Glutamatergic neuron (in vitro differentiated cells): ENCODE results near the gene ATP10B. TPM values are rescaled to one million over a fixed set of nuclear protein-coding genes. Genes with fewer than 3 reads are reported as not detected.

ENCODE experiments used
- DNase-seq: peaks from one replicate; pipeline ENCODE4 v3.0.0; 2022
- H3K27ac Mint-ChIP-seq: one replicate; pipeline ENCODE4 v1.8.0; 2020; ENCODE audit warnings: mild to moderate bottlenecking, mixed read lengths, inconsistent platforms; ENCODE audit not compliant: unreplicated experiment
- H3K27me3 Mint-ChIP-seq: one replicate; pipeline ENCODE4 v1.8.0; 2020; ENCODE audit warnings: mild to moderate bottlenecking, moderate library complexity, mixed read lengths, inconsistent platforms; ENCODE audit not compliant: unreplicated experiment
- H3K36me3 Mint-ChIP-seq: one replicate; pipeline ENCODE4 v1.8.0; 2020; ENCODE audit warnings: mild to moderate bottlenecking, mixed read lengths, inconsistent platforms; ENCODE audit not compliant: unreplicated experiment
- H3K4me1 Mint-ChIP-seq: one replicate; pipeline ENCODE4 v1.8.0; 2020; ENCODE audit warnings: mild to moderate bottlenecking, low read depth, mixed read lengths, inconsistent platforms; ENCODE audit not compliant: unreplicated experiment
- H3K4me3 Mint-ChIP-seq: one replicate; pipeline ENCODE4 v1.8.0; 2020; ENCODE audit warnings: mild to moderate bottlenecking, mixed read lengths, inconsistent platforms; ENCODE audit not compliant: unreplicated experiment
- H3K9me3 Mint-ChIP-seq: one replicate; pipeline ENCODE4 v1.8.0; 2020; ENCODE audit warnings: mild to moderate bottlenecking, moderate library complexity, mixed read lengths, inconsistent platforms; ENCODE audit not compliant: unreplicated experiment
- CTCF ChIP-seq: fragments of 200-600 bp; sonication (generic); IDR thresholded peaks from one replicate; pipeline ENCODE4 v1.5.0; 2021; ENCODE audit not compliant: partially characterized antibody, unreplicated experiment
- total RNA-seq: library from RNA; stranded (reverse); fragmentation: NEBNext Ultra II Directional; extraction: Animal tissue kit (Norgen Biotek cat#: 25700); gene quantifications from one replicate; pipeline ENCODE4 v1.2.1, GENCODE V29; 2021; ENCODE audit not compliant: unreplicated experiment

Gene ATP10B
- total RNA-seq, 1 donor from 2014 or later, result not detected

DNA sequence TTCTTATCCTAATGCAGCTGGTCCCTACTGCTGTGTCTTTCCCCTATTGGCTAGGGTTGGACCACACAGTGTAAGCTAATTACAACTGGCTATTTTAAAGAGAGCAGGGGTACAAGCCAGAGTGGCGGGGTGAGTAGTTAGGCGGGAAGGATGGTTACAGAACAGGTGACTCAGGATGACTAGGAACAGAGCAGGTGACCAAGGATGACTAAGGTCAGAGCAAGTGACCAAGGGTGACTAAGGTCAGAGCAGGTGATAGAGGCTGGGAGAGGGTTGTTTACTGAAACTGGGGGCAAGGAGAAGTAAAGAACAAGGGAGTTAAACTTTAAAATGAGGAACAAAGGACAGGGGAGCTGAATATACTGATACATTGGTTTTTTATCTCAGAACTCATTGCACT lies 304.9 kb downstream of the ATP10B start:
- Mint-ChIP-seq H3K4me1 (no peaks in the 10 kb centered on the region), H3K36me3 (no peaks in the 10 kb centered on the region), H3K27me3 (no peaks in the 10 kb centered on the region), H3K9me3 (no peaks in the 10 kb centered on the region), H3K27ac (no peak overlapping the region), H3K4me3 (no peak overlapping the region)
- DNase-seq, result no peak
- no peak for TF ChIP-seq CTCF

DNA sequence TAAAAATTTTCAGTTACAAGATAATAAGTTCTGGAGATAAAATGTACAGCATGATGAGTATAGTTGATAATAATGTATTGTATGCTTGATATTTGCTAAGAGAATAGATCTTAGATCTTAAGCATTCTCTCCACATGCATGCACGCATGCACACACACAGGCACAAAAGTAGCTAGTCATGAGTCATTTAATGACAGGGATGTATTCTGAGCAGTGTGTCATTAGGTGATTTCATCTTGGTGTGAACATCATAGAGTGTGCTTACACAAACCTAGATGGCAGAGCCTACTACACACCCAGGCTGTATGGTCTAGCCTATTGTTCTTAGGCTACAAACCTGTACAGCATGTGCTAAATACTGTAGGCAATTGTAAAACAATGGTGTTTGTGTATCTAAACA lies 306.2 kb downstream of the ATP10B start:
- Mint-ChIP-seq H3K36me3 (no peaks in the 10 kb centered on the region), H3K4me1 (no peaks in the 10 kb centered on the region), H3K27me3 (no peaks in the 10 kb centered on the region), H3K9me3 (no peaks in the 10 kb centered on the region), H3K4me3 (no peak overlapping the region), H3K27ac (no peak overlapping the region)
- DNase-seq, result no peak
- no peak for TF ChIP-seq CTCF

- Mint-ChIP-seq H3K4me3 (no peak overlapping the region), H3K36me3 (no peaks in the 10 kb centered on the region), H3K27ac (no peak overlapping the region), H3K9me3 (no peaks in the 10 kb centered on the region), H3K4me1 (no peaks in the 10 kb centered on the region), H3K27me3 (no peaks in the 10 kb centered on the region)
- DNase-seq, result no peak
- TF ChIP-seq CTCF, result no peak
Measured at GRCh38 chr5:160543395-160543794, 308.6 kb downstream of the ATP10B start.

DNA sequence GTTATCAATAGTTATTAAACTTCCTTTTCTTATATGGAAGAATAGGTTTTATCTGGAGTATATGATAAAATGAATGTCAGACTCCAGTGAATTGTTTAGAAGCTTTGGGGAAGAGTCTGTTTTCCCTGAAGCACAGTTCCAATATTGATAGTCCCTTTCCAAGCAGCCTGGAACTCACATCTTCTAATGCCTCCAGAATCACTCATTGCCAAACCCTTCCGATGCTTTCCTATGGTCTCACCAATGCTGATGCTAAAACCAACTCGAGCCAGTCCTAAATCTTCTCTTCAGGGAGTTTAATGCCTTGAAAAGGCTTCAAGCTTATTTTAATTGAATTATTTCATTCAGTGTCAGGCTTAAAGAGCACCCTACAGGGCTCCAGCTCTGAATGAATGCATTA lies 309.2 kb downstream of the ATP10B start:
- H3K4me3 Mint-ChIP-seq, result no peak overlapping the region
- TF ChIP-seq CTCF, result no peak
- H3K36me3 Mint-ChIP-seq, result no peaks in the 10 kb centered on the region
- H3K27me3 Mint-ChIP-seq, result no peaks in the 10 kb centered on the region
- no peak overlapping the region for H3K27ac Mint-ChIP-seq
- H3K9me3 Mint-ChIP-seq, result no peaks in the 10 kb centered on the region
- no peaks in the 10 kb centered on the region for H3K4me1 Mint-ChIP-seq
- DNase-seq, result no peak

DNA sequence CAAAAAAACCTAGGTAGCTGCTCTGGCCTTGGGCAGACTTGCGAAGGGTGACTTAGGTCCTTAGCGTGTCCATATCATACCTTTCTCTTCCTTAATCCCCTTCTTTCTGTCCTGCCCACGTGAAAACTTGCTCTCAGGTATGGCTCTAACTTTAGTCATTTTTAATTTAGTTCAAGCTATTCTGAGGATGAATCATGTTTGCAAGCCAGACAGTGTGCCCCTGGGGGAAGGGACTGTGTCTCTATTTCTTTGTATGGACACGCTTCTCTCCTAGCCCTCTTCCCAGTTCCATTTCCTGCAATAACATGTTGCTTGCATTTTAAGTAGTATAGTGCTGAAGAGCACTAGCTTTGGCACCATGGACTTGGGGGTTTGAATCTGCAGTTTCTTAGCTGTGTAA lies 309.7 kb downstream of the ATP10B start:
- no peaks in the 10 kb centered on the region for H3K9me3 Mint-ChIP-seq
- TF ChIP-seq CTCF, result no peak

More for the DNA sequence above, 309.7 kb downstream of the ATP10B start:
- Mint-ChIP-seq H3K27me3 (no peaks in the 10 kb centered on the region), H3K4me3 (no peak overlapping the region), H3K36me3 (no peaks in the 10 kb centered on the region), H3K27ac (no peak overlapping the region), H3K4me1 (no peaks in the 10 kb centered on the region)
- DNase-seq, result no peak
